Measurements from ENCODE around the gene ZC3H12C.

- no peak for TF ChIP-seq CTCF (conservative IDR thresholded peaks at IDR 0.05 in 1 of 2, IDR thresholded peaks at IDR 0.05 in 1 of 2; ENCODE audit: extremely low read depth in 1 of 2, insufficient read depth in 1 of 2, low read depth in 1 of 2, low read length in 2 of 2)
- TF ChIP-seq EZH2 (IDR thresholded peaks at IDR 0.05; ENCODE audit: borderline replicate concordance, low read length) = no peak
Observed at GRCh38 chr11:110100476-110101240, 7.5 kb downstream of the ZC3H12C start.

Data from mammary epithelial cell (primary cell).